AG04449 (cell line): Measurements from ENCODE around the gene ORM1.

Experiments
- CTCF ChIA-PET: fragments of 350-600 bp; formaldehyde crosslinking; extraction: SDS; loops from one replicate; lab custom pipeline; 2021; ENCODE audit warnings: antibody characterized with exemption; lab: Yijun Ruan, JAX
- POLR2A ChIA-PET: fragments of 400-600, 350-600 bp; formaldehyde crosslinking; extraction: SDS; loops from one replicate; lab custom pipeline; 2020; ENCODE audit warnings: antibody characterized with exemption, inconsistent platforms; lab: Yijun Ruan, JAX
- DNase-seq: peaks from one replicate; pipeline ENCODE4 v3.0.0-alpha.2; 2010; ENCODE audit warnings: low read depth, low spot score
- H3K4me3 ChIP-seq: 2 replicates; pipeline ENCODE4 v1.5.1; 2011; ENCODE audit warnings: low read depth, mild to moderate bottlenecking, control low read depth, low read length
- CTCF ChIP-seq: IDR thresholded peaks from one replicate; pipeline ENCODE4 v1.5.1; 2011; ENCODE audit warnings: mild to moderate bottlenecking, moderate library complexity, low read length, control low read depth, inconsistent platforms; ENCODE audit not compliant: insufficient read depth; ENCODE audit errors: missing control alignments

The ORM1 gene

GRCh38 chr9:114357360-114357759 is 34.5 kb downstream of the ORM1 start:
- no peak overlapping the region for H3K4me3 ChIP-seq
- no peak for DNase-seq
- POLR2A ChIA-PET = no interaction called here
- TF ChIP-seq CTCF = no peak
- CTCF ChIA-PET = no interaction called here

GRCh38 chr9:114357911-114358328 is 35.0 kb downstream of the ORM1 start:
- CTCF ChIA-PET = no interaction called here
- DNase-seq = no peak
- POLR2A ChIA-PET = no interaction called here
- no peak overlapping the region for H3K4me3 ChIP-seq
- no peak for TF ChIP-seq CTCF

GRCh38 chr9:114359801-114360200 is 36.9 kb downstream of the ORM1 start:
- POLR2A ChIA-PET = no interaction called here

GRCh38 chr9:114361542-114361941 is 38.6 kb downstream of the ORM1 start:
- no peak for DNase-seq
- H3K4me3 ChIP-seq = no peak overlapping the region
- POLR2A ChIA-PET = no interaction called here
- CTCF ChIA-PET = interaction anchor here (1.4 to 4.5 kb wide), 2 partner anchors 11 to 22 kb away, joined by 3 to 14 read pairs; no protein-coding TSS in a partner anchor
- TF ChIP-seq CTCF = no peak

More at GRCh38 chr9:114359801-114360200, 36.9 kb downstream of the ORM1 start:
- CTCF ChIA-PET = no interaction called here
- no peak overlapping the region for H3K4me3 ChIP-seq
- no peak for TF ChIP-seq CTCF
- no peak for DNase-seq

GRCh38 chr9:114362394-114362793 is 39.5 kb downstream of the ORM1 start:
- TF ChIP-seq CTCF = no peak
- H3K4me3 ChIP-seq = no peak overlapping the region
- POLR2A ChIA-PET = no interaction called here
- CTCF ChIA-PET = interaction anchor here (1.4 to 4.5 kb wide), 4 partner anchors 8 to 23 kb away, joined by 3 to 14 read pairs (median 4); no protein-coding TSS in a partner anchor
- no peak for DNase-seq

GRCh38 chr9:114363424-114363823 is 40.5 kb downstream of the ORM1 start:
- no peak for DNase-seq
- ChIA-PET CTCF (interaction anchor here (1.4 to 4.5 kb wide), 3 partner anchors 8 to 13 kb away, joined by 3 to 14 read pairs (median 5); no protein-coding TSS in a partner anchor), POLR2A (interaction anchor here (1.0 kb wide), 1 partner anchor 10 kb away, joined by 4 read pairs; no protein-coding TSS in a partner anchor)
- no peak overlapping the region for H3K4me3 ChIP-seq
- TF ChIP-seq CTCF = no peak
